ENCODE data around the gene C2CD4B.

DNA sequence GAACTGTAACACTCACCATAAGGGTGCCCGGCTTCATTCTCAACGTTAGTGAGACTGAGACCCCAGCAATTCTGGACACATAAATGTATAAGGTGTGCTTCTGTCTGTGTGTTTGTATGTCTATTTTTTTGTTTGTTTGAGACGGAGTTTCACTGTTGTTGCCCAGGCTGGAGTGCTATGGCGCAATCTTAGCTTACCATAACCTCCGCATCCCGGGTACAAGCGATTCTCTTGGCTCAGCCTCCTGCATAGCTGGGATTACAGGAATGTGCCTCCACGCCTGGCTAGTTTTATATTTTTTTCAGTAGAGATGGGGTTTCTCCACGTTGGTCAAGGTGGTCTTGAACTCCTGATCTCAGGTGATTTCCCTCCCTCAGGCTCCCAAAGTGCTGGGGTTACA is 43.3 kb upstream of the C2CD4B start:
- TF ChIP-seq POLR2AphosphoS5 (IDR thresholded peaks at IDR 0.05; ENCODE audit: low read depth, low read length) (no peak), POLR2A (IDR thresholded peaks at IDR 0.05; ENCODE audit: low read depth, low read length) (no peak)

All from GM12892 (cell line).